Measurements from ENCODE around the gene TPSD1. TPM values are rescaled to one million over a fixed set of nuclear protein-coding genes. Genes with fewer than 3 reads are reported as not detected.

The TPSD1 gene
- total and polyA plus RNA-seq, 2 experiments from 2014 or later = not detected

GRCh38 chr16:1282324-1282973 lies 26.6 kb downstream of the TPSD1 start:
- 91% methylated on average over 17 of the region's 17 CpGs for WGBS (ENCODE audit: low lambda C conversion rate, missing lambda C conversion rate)
- no peaks in the 10 kb centered on the region for H3K27me3 ChIP-seq

DNA sequence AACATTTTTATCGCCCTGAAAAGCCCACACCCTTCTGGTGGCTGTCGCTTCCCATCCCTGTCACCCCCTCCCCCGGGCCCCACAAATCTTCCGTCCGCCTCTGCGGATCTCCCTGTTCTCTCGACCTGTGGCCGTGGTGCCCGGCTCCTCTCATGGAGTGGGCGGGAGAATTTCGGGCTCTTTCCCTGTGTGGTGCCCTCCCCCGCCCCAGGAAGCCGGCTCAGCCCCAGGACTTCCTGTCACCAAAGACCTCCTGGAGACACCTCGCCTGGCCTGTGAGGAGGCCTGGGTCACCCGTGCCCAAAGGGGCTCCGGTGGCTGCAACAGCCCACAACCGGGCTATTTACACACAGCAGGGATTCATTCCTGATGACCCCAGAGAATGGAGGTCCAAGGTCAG lies 27.4 kb downstream of the TPSD1 start:
- Histone ChIP-seq H3K27me3 (no peaks in the 10 kb centered on the region), H3K36me3 (replicated peaks; ENCODE audit: insufficient read depth, low read depth) (no peaks in the 10 kb centered on the region), H3K4me3 (no peak overlapping the region), H3K79me2 (no peaks in the 10 kb centered on the region), H2AFZ (no peak overlapping the region), H3K9me3 (ENCODE audit: low read depth) (no peaks in the 10 kb centered on the region), H3K9me2 (replicated peaks; ENCODE audit: insufficient read depth) (no peaks in the 10 kb centered on the region), H3K4me2 (no peak overlapping the region), H3K4me1 (ENCODE audit: insufficient read depth) (peaks cover 5% of the 10 kb centered on the region), H3K27ac (no peak overlapping the region), H4K20me1 (ENCODE audit: insufficient read depth, poor library complexity, severe bottlenecking) (no peaks in the 10 kb centered on the region)
- no peak for DNase-seq (ENCODE audit: low spot score)
- WGBS (ENCODE audit: low lambda C conversion rate, missing lambda C conversion rate) = 50% methylated on average over 17 of the region's 17 CpGs
- TF ChIP-seq EZH2 (IDR thresholded peaks at IDR 0.05; ENCODE audit: borderline replicate concordance) (no peak), EZH2phosphoT487 (IDR thresholded peaks at IDR 0.05; ENCODE audit: low read depth, severe bottlenecking, unreplicated experiment) (no peak)
- TF ChIP-seq, protein P1, sequence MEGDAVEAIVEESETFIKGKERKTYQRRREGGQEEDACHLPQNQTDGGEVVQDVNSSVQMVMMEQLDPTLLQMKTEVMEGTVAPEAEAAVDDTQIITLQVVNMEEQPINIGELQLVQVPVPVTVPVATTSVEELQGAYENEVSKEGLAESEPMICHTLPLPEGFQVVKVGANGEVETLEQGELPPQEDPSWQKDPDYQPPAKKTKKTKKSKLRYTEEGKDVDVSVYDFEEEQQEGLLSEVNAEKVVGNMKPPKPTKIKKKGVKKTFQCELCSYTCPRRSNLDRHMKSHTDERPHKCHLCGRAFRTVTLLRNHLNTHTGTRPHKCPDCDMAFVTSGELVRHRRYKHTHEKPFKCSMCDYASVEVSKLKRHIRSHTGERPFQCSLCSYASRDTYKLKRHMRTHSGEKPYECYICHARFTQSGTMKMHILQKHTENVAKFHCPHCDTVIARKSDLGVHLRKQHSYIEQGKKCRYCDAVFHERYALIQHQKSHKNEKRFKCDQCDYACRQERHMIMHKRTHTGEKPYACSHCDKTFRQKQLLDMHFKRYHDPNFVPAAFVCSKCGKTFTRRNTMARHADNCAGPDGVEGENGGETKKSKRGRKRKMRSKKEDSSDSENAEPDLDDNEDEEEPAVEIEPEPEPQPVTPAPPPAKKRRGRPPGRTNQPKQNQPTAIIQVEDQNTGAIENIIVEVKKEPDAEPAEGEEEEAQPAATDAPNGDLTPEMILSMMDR (IDR thresholded peaks at IDR 0.05; ENCODE audit: poor library complexity) = no peak

More at GRCh38 chr16:1282324-1282973, 26.6 kb downstream of the TPSD1 start:
- Histone ChIP-seq H3K36me3 (replicated peaks; ENCODE audit: insufficient read depth, low read depth) (no peaks in the 10 kb centered on the region), H3K79me2 (no peaks in the 10 kb centered on the region), H2AFZ (no peak overlapping the region), H3K9me2 (replicated peaks; ENCODE audit: insufficient read depth) (no peaks in the 10 kb centered on the region), H3K27ac (no peak overlapping the region), H4K20me1 (ENCODE audit: insufficient read depth, poor library complexity, severe bottlenecking) (no peaks in the 10 kb centered on the region), H3K9me3 (ENCODE audit: low read depth) (no peaks in the 10 kb centered on the region), H3K4me3 (no peak overlapping the region), H3K4me1 (ENCODE audit: insufficient read depth) (peaks cover 6% of the 10 kb centered on the region), H3K4me2 (no peak overlapping the region)
- TF ChIP-seq EZH2phosphoT487 (IDR thresholded peaks at IDR 0.05; ENCODE audit: low read depth, severe bottlenecking, unreplicated experiment) (no peak), EZH2 (IDR thresholded peaks at IDR 0.05; ENCODE audit: borderline replicate concordance) (no peak)
- TF ChIP-seq, protein P1 (IDR thresholded peaks at IDR 0.05; ENCODE audit: poor library complexity) = no peak
- DNase-seq (ENCODE audit: low spot score) = no peak

- Histone ChIP-seq H3K27ac (no peak overlapping the region), H3K79me2 (no peaks in the 10 kb centered on the region), H2AFZ (no peak overlapping the region), H3K36me3 (replicated peaks; ENCODE audit: insufficient read depth, low read depth) (no peaks in the 10 kb centered on the region), H4K20me1 (ENCODE audit: insufficient read depth, poor library complexity, severe bottlenecking) (no peaks in the 10 kb centered on the region), H3K27me3 (peaks cover 4% of the 10 kb centered on the region), H3K4me2 (no peak overlapping the region), H3K9me2 (replicated peaks; ENCODE audit: insufficient read depth) (no peaks in the 10 kb centered on the region), H3K4me3 (no peak overlapping the region), H3K9me3 (ENCODE audit: low read depth) (no peaks in the 10 kb centered on the region), H3K4me1 (ENCODE audit: insufficient read depth) (peaks cover 2% of the 10 kb centered on the region)
- 90% methylated on average over 15 of the region's 16 CpGs for WGBS (ENCODE audit: low lambda C conversion rate, missing lambda C conversion rate)
- no peak for TF ChIP-seq EZH2phosphoT487 (IDR thresholded peaks at IDR 0.05; ENCODE audit: low read depth, severe bottlenecking, unreplicated experiment)
- TF ChIP-seq, protein P1 (IDR thresholded peaks at IDR 0.05; ENCODE audit: poor library complexity) = no peak
- DNase-seq (ENCODE audit: low spot score) = no peak
These were observed 28.2 kb downstream of the TPSD1 start for GRCh38 chr16:1283996-1284616.
